Effector CD8-positive, alpha-beta T cell (primary cell): Measurements from ENCODE around the gene MPC1.

ENCODE experiments used
- DNase-seq: peaks from one replicate; lab custom pipeline; 2025; lab: John Stamatoyannopoulos, UW
- total RNA-seq, 4 experiments: gene quantifications; one replicate each; lab custom pipeline; 2026; lab: John Stamatoyannopoulos, UW

The MPC1 gene
- total RNA-seq = 20.6 to 37.5 (median 34.7) reads per million in 4 experiments

- peak; percentile 89 for DNase-seq
These were observed at the start of gene MPC1 for GRCh38 chr6:166382933-166383801. Gene MPC1, minus strand, starts transcription at chr6:166382940. Its CDS starts 64 bp downstream, at chr6:166382876.

GRCh38 chr6:166430269-166430668, 47.5 kb upstream of the MPC1 start:
- DNase-seq = no peak

- no peak for DNase-seq
These were observed 41.7 kb upstream of the MPC1 start for GRCh38 chr6:166424431-166424830.

GRCh38 chr6:166423781-166424180, 41.0 kb upstream of the MPC1 start:
- no peak for DNase-seq

- DNase-seq = no peak
These were observed 40.5 kb upstream of the MPC1 start for GRCh38 chr6:166423051-166423745.

GRCh38 chr6:166422201-166422940, 39.6 kb upstream of the MPC1 start:
- DNase-seq = no peak

GRCh38 chr6:166420351-166420750, 37.6 kb upstream of the MPC1 start:
- DNase-seq = no peak

- no peak for DNase-seq
These were observed 37.0 kb upstream of the MPC1 start for GRCh38 chr6:166419717-166420116.

GRCh38 chr6:166419286-166419685, 36.5 kb upstream of the MPC1 start:
- DNase-seq = no peak

GRCh38 chr6:166418691-166419143, 36.0 kb upstream of the MPC1 start:
- no peak for DNase-seq

- DNase-seq = no peak
These were observed 34.5 kb upstream of the MPC1 start for GRCh38 chr6:166417285-166417691.

- no peak for DNase-seq
These were observed 33.1 kb upstream of the MPC1 start for GRCh38 chr6:166415833-166416347.

GRCh38 chr6:166415306-166415705, 32.6 kb upstream of the MPC1 start:
- no peak for DNase-seq

- no peak for DNase-seq
These were observed 30.8 kb upstream of the MPC1 start for GRCh38 chr6:166413491-166413951.

GRCh38 chr6:166412911-166413384, 30.2 kb upstream of the MPC1 start:
- no peak for DNase-seq

- no peak for DNase-seq
These were observed 29.6 kb upstream of the MPC1 start for GRCh38 chr6:166412156-166412910.

- DNase-seq = no peak
These were observed 29.0 kb upstream of the MPC1 start for GRCh38 chr6:166411721-166412151.

GRCh38 chr6:166411271-166411670, 28.5 kb upstream of the MPC1 start:
- DNase-seq = no peak

GRCh38 chr6:166410426-166410935, 27.7 kb upstream of the MPC1 start:
- DNase-seq = no peak

GRCh38 chr6:166408936-166409755, 26.4 kb upstream of the MPC1 start:
- no peak for DNase-seq
